ENCODE results near the gene CHCHD3.

The CHCHD3 gene

DNA sequence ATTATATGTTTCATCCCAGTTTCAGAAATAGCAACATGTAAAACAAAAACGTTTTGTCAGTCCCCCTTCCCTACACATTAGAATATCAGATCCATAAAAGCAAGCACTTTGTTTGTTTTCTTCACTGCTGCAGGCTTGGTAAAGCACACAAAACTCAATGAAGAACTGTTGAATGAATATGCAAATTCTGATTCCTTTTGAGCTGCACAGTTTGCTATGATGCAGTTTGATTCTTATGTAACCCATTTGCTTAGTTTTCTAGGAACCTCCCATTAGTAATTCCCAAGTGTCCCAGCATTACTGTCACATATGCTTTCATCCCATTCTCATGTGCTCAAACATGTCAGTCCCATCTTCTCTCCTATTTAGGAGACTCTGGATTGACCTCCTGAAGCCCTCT is 26.1 kb upstream of the CHCHD3 start:
- Histone ChIP-seq H3K36me3 (ENCODE audit: control insufficient read depth in 4 of 4, insufficient read depth in 4 of 4, low read length in 3 of 4) (no peaks in the 10 kb centered on the region), H3K27ac (ENCODE audit: insufficient read depth in 1 of 2, low read depth in 1 of 2, low read length in 2 of 2, poor library complexity in 1 of 2, severe bottlenecking in 2 of 2) (no peak overlapping the region), H3K4me1 (ENCODE audit: control extremely low read depth in 1 of 4, control insufficient read depth in 4 of 4, insufficient read depth in 4 of 4, low read length in 3 of 4) (no peaks in the 10 kb centered on the region), H3K27me3 (replicated peaks in 2 of 5; ENCODE audit: control insufficient read depth in 4 of 5, insufficient read depth in 5 of 5, low read length in 4 of 5) (peaks cover 0 to 3% (median 0%) of the 10 kb centered on the region in 5 experiments), H3K9me3 (ENCODE audit: control extremely low read depth in 1 of 5, control insufficient read depth in 4 of 5, insufficient read depth in 2 of 5, low read depth in 1 of 5, low read length in 4 of 5) (peaks cover 0 to 19% (median 3%) of the 10 kb centered on the region in 5 experiments), H3K4me3 (ENCODE audit: control insufficient read depth in 1 of 7, extremely low read depth in 1 of 7, insufficient read depth in 4 of 7, low read depth in 2 of 7, low read length in 6 of 7) (no peak overlapping the region)
- no peak for DNase-seq
- whole genome bisulfite sequencing (ENCODE audit: insufficient coverage), result 86% methylated on average over 1 of the region's 1 CpG
- ChIA-PET POLR2A (no interaction called here), CTCF (no interaction called here)

DNA sequence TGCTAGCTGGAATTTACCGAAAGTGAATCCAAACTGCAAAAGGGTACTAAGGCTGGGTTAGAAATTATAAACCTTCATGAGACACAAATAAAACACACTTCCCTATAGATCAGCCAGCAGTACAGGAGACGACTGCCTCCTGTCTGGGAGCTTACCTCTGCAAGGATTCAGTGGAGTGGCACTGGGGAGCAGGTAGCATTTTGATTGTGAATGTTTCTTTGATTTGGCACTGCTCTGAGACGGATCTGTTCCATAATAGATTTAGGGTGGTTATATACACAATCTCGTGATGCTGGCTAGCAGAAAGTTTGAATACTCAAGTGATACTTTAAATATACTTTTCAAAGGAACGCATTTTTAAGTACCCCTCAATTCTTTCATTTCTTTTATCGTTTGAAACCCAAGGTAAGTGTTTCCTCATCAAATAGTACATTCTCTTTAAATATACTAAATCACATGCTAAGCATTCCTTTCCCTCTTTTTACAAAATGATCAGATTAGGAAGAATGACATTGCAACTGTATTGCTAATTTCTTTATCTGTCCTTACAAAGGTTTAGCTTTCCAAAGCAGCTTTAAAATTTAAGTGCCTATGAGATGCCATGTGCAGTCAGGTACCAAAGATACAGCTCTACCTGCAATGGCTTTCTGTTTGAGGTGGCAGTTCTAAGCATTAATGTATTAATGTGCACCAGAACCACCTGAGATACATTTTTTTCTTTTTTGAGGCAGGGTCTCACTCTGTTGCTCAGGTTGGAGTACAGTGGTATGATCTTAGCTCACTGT is 20.6 kb upstream of the CHCHD3 start:
- Histone ChIP-seq H3K27ac (ENCODE audit: insufficient read depth in 1 of 2, low read depth in 1 of 2, low read length in 2 of 2, poor library complexity in 1 of 2, severe bottlenecking in 2 of 2) (no peak overlapping the region), H3K36me3 (ENCODE audit: control insufficient read depth in 4 of 4, insufficient read depth in 4 of 4, low read length in 3 of 4) (no peaks in the 10 kb centered on the region), H3K9me3 (ENCODE audit: control extremely low read depth in 1 of 5, control insufficient read depth in 4 of 5, insufficient read depth in 2 of 5, low read depth in 1 of 5, low read length in 4 of 5) (no peaks in the 10 kb centered on the region), H3K27me3 (replicated peaks in 2 of 5; ENCODE audit: control insufficient read depth in 4 of 5, insufficient read depth in 5 of 5, low read length in 4 of 5) (peaks cover 0 to 8% (median 0%) of the 10 kb centered on the region in 5 experiments), H3K4me3 (ENCODE audit: control insufficient read depth in 1 of 7, extremely low read depth in 1 of 7, insufficient read depth in 4 of 7, low read depth in 2 of 7, low read length in 6 of 7) (no peak overlapping the region), H3K4me1 (ENCODE audit: control extremely low read depth in 1 of 4, control insufficient read depth in 4 of 4, insufficient read depth in 4 of 4, low read length in 3 of 4) (no peaks in the 10 kb centered on the region)
- WGBS (ENCODE audit: insufficient coverage), result 80% methylated on average over 1 of the region's 6 CpGs
- CTCF ChIA-PET, result no interaction called here
- POLR2A ChIA-PET, result no interaction called here
- no peak for DNase-seq

DNA sequence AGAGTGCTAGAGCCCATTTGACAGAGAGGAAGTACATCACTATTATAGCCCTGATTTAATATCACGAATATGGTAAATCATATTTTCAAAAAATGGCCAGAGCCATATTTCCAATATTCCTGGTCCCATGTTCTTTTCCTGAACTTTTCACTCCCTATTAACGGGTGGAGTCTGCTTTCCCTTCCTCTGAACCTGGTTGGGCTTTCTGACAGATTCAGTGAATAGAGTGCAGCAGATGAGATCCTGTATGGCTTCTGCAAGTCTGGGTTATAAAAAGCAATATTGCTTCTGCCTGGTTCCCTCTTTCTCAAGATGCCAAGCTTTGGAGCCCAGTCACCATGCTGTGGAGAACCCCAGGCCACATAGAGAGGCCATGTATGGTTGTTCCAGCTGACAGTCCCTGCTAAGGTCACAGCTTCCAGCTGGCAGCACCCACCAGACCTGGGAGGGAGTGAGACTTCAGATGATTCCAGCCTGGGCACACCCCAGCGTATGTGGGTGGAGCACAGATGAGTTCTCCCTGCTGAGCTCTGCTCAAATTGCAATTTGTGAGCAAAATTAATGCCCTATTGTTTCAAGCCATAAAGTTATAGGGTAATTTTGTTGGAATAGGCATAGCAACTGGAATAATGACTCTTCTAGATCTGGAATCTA is 17.9 kb upstream of the CHCHD3 start:
- DNase-seq, result no peak
- Histone ChIP-seq H3K4me3 (ENCODE audit: control insufficient read depth in 1 of 7, extremely low read depth in 1 of 7, insufficient read depth in 4 of 7, low read depth in 2 of 7, low read length in 6 of 7) (no peak overlapping the region), H3K4me1 (ENCODE audit: control extremely low read depth in 1 of 4, control insufficient read depth in 4 of 4, insufficient read depth in 4 of 4, low read length in 3 of 4) (no peaks in the 10 kb centered on the region), H3K27me3 (replicated peaks in 2 of 5; ENCODE audit: control insufficient read depth in 4 of 5, insufficient read depth in 5 of 5, low read length in 4 of 5) (peaks cover 0 to 4% (median 0%) of the 10 kb centered on the region in 5 experiments), H3K36me3 (ENCODE audit: control insufficient read depth in 4 of 4, insufficient read depth in 4 of 4, low read length in 3 of 4) (no peaks in the 10 kb centered on the region), H3K9me3 (ENCODE audit: control extremely low read depth in 1 of 5, control insufficient read depth in 4 of 5, insufficient read depth in 2 of 5, low read depth in 1 of 5, low read length in 4 of 5) (no peaks in the 10 kb centered on the region), H3K27ac (ENCODE audit: insufficient read depth in 1 of 2, low read depth in 1 of 2, low read length in 2 of 2, poor library complexity in 1 of 2, severe bottlenecking in 2 of 2) (no peak overlapping the region)
- 89% methylated on average over 3 of the region's 3 CpGs for WGBS (ENCODE audit: insufficient coverage)
- POLR2A ChIA-PET, result no interaction called here
- CTCF ChIA-PET, result interaction anchor here (0.6 kb wide), 1 partner anchor 655 kb away, joined by 3 read pairs; no protein-coding TSS in a partner anchor

DNA sequence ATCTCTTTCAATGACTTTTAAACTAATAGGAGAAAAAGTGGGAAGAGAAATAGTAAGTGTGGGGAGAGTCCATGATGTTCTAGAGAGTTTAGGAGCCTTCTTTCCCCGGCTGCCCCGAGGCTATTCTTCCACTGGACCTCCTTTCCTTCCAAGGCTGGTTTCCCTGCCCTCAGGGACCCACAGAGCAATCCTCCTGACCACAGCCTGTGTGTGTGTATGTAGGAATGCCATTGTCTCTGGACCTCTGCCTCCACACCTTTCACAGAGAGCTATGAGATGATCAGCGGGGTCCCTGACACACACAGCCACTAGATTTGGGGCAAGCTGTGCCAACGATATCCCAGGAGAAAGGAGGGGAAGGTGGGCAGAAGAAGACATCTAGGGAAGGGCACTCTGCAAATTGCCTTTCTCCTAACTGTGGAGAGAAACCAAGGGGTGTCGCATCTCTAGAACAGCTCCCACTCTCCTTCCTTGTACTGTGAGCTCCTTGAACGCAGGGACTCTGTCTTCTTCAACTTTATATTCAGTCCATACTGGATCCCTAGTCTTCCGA is 13.3 kb upstream of the CHCHD3 start:
- no peaks in the 10 kb centered on the region for H3K9me3 ChIP-seq (ENCODE audit: control extremely low read depth in 1 of 5, control insufficient read depth in 4 of 5, insufficient read depth in 2 of 5, low read depth in 1 of 5, low read length in 4 of 5)
- 85% methylated on average over 5 of the region's 7 CpGs for WGBS (ENCODE audit: insufficient coverage)
- CTCF ChIA-PET, result no interaction called here
- no peak for DNase-seq
- no peak overlapping the region for H3K4me3 ChIP-seq (ENCODE audit: control insufficient read depth in 1 of 7, extremely low read depth in 1 of 7, insufficient read depth in 4 of 7, low read depth in 2 of 7, low read length in 6 of 7)
- H3K4me1 ChIP-seq (ENCODE audit: control extremely low read depth in 1 of 4, control insufficient read depth in 4 of 4, insufficient read depth in 4 of 4, low read length in 3 of 4), result no peaks in the 10 kb centered on the region
- POLR2A ChIA-PET, result no interaction called here
- H3K27ac ChIP-seq (ENCODE audit: insufficient read depth in 1 of 2, low read depth in 1 of 2, low read length in 2 of 2, poor library complexity in 1 of 2, severe bottlenecking in 2 of 2), result no peak overlapping the region
- H3K36me3 ChIP-seq (ENCODE audit: control insufficient read depth in 4 of 4, insufficient read depth in 4 of 4, low read length in 3 of 4), result no peaks in the 10 kb centered on the region
- peaks cover 0 to 4% (median 0%) of the 10 kb centered on the region in 5 experiments for H3K27me3 ChIP-seq (replicated peaks in 2 of 5; ENCODE audit: control insufficient read depth in 4 of 5, insufficient read depth in 5 of 5, low read length in 4 of 5)

DNA sequence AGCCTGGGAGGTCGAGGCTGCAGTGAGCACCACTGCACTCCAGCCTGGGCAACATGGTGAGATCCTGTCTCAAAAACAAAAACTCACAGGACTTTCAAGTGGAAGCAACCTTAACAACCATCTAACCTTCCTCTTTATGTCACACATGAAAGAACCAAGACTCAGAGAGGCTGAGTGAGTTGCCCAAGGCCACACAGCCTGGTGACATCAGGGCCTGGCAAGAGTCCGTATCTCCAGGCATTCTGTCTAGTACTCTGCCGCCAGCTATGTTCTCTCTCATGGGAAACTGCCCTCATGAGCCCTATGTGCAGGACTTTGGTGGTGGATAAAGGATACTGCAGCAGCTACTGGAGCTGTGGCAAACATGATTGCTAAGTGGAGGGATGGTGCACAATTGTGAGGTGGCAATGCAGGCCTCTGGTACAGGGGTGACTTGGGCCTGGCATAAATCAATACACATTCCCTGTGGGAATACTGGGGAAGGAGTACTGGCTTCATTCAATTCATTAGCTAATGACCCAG is 10.1 kb upstream of the CHCHD3 start:
- no peak for DNase-seq
- H3K36me3 ChIP-seq (ENCODE audit: control insufficient read depth in 4 of 4, insufficient read depth in 4 of 4, low read length in 3 of 4), result no peaks in the 10 kb centered on the region
- WGBS (ENCODE audit: insufficient coverage), result 89% methylated on average over 3 of the region's 3 CpGs
- no peak overlapping the region for H3K4me3 ChIP-seq (ENCODE audit: control insufficient read depth in 1 of 7, extremely low read depth in 1 of 7, insufficient read depth in 4 of 7, low read depth in 2 of 7, low read length in 6 of 7)
- POLR2A ChIA-PET, result interaction anchor here (0.6 kb wide), 1 partner anchor 66 kb away, joined by 4 read pairs; no protein-coding TSS in a partner anchor
- CTCF ChIA-PET, result no interaction called here
- H3K9me3 ChIP-seq (ENCODE audit: control extremely low read depth in 1 of 5, control insufficient read depth in 4 of 5, insufficient read depth in 2 of 5, low read depth in 1 of 5, low read length in 4 of 5), result no peaks in the 10 kb centered on the region
- no peak overlapping the region for H3K27ac ChIP-seq (ENCODE audit: insufficient read depth in 1 of 2, low read depth in 1 of 2, low read length in 2 of 2, poor library complexity in 1 of 2, severe bottlenecking in 2 of 2)
- no peaks in the 10 kb centered on the region for H3K4me1 ChIP-seq (ENCODE audit: control extremely low read depth in 1 of 4, control insufficient read depth in 4 of 4, insufficient read depth in 4 of 4, low read length in 3 of 4)
- no peaks in the 10 kb centered on the region for H3K27me3 ChIP-seq (replicated peaks in 2 of 5; ENCODE audit: control insufficient read depth in 4 of 5, insufficient read depth in 5 of 5, low read length in 4 of 5)

DNA sequence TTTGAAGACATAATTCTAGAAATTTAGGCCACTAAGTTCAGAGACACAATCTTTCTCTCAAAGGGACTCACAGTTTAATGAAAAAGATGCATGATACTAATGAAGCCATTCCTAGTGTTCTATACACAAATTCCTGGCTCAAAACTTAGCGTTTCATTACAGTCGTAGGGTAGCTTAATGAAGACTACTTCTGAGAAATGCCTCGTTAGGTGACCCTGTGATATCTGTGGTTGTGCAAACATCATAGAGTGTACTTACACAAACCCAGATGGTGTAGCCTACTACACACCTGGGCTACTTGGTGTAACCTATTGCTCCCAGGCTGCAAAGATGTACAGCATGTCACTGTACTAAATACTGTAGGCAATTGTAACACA is 488 bp upstream of the CHCHD3 start:
- H3K27ac ChIP-seq (ENCODE audit: insufficient read depth in 1 of 2, low read depth in 1 of 2, low read length in 2 of 2, poor library complexity in 1 of 2, severe bottlenecking in 2 of 2), result no peak overlapping the region
- WGBS (ENCODE audit: insufficient coverage), result 96% methylated on average over 3 of the region's 3 CpGs
- no peak for DNase-seq
- POLR2A ChIA-PET, result interaction anchor here (0.9 kb wide), 1 partner anchor 170 kb away, joined by 3 read pairs; the partner anchor contains the start of gene EXOC4
- H3K9me3 ChIP-seq (ENCODE audit: control extremely low read depth in 1 of 5, control insufficient read depth in 4 of 5, insufficient read depth in 2 of 5, low read depth in 1 of 5, low read length in 4 of 5), result no peaks in the 10 kb centered on the region
- H3K4me1 ChIP-seq (ENCODE audit: control extremely low read depth in 1 of 4, control insufficient read depth in 4 of 4, insufficient read depth in 4 of 4, low read length in 3 of 4), result peaks cover 2 to 11% (median 7%) of the 10 kb centered on the region in 4 experiments
- H3K36me3 ChIP-seq (ENCODE audit: control insufficient read depth in 4 of 4, insufficient read depth in 4 of 4, low read length in 3 of 4), result peaks cover 0 to 14% (median 2%) of the 10 kb centered on the region in 4 experiments
- CTCF ChIA-PET, result no interaction called here
- peak overlapping the region in 4 of 7 experiments; percentile 34 to 94 (median 91) for H3K4me3 ChIP-seq (ENCODE audit: control insufficient read depth in 1 of 7, extremely low read depth in 1 of 7, insufficient read depth in 4 of 7, low read depth in 2 of 7, low read length in 6 of 7)
- no peaks in the 10 kb centered on the region for H3K27me3 ChIP-seq (replicated peaks in 2 of 5; ENCODE audit: control insufficient read depth in 4 of 5, insufficient read depth in 5 of 5, low read length in 4 of 5)

Measured in common myeloid progenitor, CD34-positive (primary cell).